Breast epithelium (tissue), 4 donors: ENCODE data around the gene FUT2. TPM values are rescaled to one million over a fixed set of nuclear protein-coding genes. Genes with fewer than 3 reads are reported as not detected.

Experiments used
- DNase-seq, 2 donors: peaks; one replicate each; pipeline ENCODE4 v3.0.0-alpha.2; 2019; ENCODE audit warnings: low spot score in 2 of 2
- H3K27ac ChIP-seq, 2 donors: fragments of 200-600 bp; sonication (generic) in 1 of 2; one replicate each; pipeline ENCODE4 v1.5.1; 2016 to 2019; ENCODE audit warnings: mild to moderate bottlenecking in 1 of 2
- H3K27me3 ChIP-seq, 2 donors: fragments of 200-600 bp; sonication (generic) in 1 of 2; one replicate each; pipeline versions ENCODE4 v1.5.1 to v1.6.0; 2017 to 2019; ENCODE audit warnings: control low read depth in 1 of 2, mild to moderate bottlenecking in 1 of 2
- H3K36me3 ChIP-seq: fragments of 200-600 bp; one replicate; pipeline ENCODE4 v1.5.1; 2019
- H3K4me1 ChIP-seq, 2 donors: fragments of 200-600 bp; sonication (generic); one replicate each; pipeline ENCODE4 v1.5.1; 2016 to 2019; ENCODE audit warnings: control low read depth in 1 of 2
- H3K4me3 ChIP-seq, 3 donors: fragments of 200-600 bp; sonication (generic); 1 replicate in 2 of 3; 2 replicates in 1 of 3; pipeline ENCODE4 v1.5.1; 2016 to 2019; ENCODE audit warnings: mild to moderate bottlenecking in 3 of 3, moderate library complexity in 2 of 3
- H3K9me3 ChIP-seq, 2 donors: fragments of 200-600 bp; sonication (generic) in 1 of 2; one replicate each; pipeline ENCODE4 v1.5.1; 2016 to 2019; ENCODE audit warnings: control low read depth in 1 of 2
- POLR2A ChIP-seq: fragments of 450-650 bp; IDR thresholded peaks from one replicate; pipeline ENCODE4 v1.6.1; 2016; ENCODE audit warnings: antibody characterized with exemption, mild to moderate bottlenecking, moderate library complexity
- POLR2AphosphoS5 ChIP-seq, 3 donors: sonication (generic); formaldehyde crosslinking; IDR thresholded peaks; one replicate each; pipeline ENCODE4 v1.6.1; 2017; ENCODE audit warnings: antibody characterized with exemption in 3 of 3
- intact Hi-C: fragments of 100-400 bp; cut with DNase I; formaldehyde crosslinking; loops from one replicate; pipeline ENCODE4 v1.15.1; 2023; ENCODE audit warnings: low total_unique reads
- total RNA-seq, 3 donors: library from RNA; depleted of rRNA; stranded (reverse); fragments of >200 nt; gene quantifications; one replicate each; pipeline ENCODE4 v1.1.0, GENCODE V29; 2016
- TF ChIP-seq, protein P1 (sequence below), 3 donors: fragments of 450-650 bp; IDR thresholded peaks; one replicate each; pipeline ENCODE4 v1.5.1; 2016 to 2017; ENCODE audit warnings: antibody characterized with exemption in 3 of 3, mild to moderate bottlenecking in 3 of 3, moderate library complexity in 3 of 3

Gene FUT2
- total RNA-seq, 3 donors from 2014 or later = 2.6 to 5.9 TPM; not detected in 1

DNA sequence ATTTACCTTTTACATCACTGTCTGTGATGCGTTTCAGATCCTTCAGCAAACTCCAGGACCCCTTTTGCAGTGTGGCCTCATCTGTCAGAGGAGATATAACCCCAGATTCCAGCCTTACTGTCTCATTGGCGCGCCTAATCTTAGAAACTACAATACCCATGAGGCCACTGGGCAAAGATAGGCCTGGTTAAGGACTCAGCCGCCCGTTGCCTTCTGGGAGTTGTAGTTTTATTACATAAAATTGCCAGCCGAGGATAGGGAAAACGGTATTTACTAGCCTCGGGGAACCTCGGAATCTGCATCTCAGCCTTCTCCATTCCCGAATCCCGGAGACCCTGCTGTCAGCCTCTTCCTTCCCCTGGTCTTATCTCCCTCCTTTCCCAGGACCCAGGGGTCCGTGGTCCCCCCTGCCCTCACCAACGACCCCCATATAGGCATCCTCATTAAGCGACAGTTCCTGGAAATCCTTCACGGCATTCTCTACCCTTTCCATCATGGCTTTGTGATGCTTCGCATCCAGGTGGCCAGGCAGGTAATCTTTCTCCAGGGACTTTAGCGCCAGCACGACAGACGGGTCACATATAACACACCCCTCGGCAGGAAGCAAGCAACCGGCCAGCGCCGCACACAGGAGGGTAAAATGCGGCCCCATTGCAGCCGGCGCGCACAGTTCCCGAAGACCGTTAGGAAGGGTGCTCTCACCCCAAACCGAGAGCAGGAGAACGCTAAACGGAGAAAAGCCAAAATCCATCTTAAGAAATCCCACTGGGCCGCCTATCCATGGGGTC lies 49.6 kb downstream of the FUT2 start:
- Histone ChIP-seq H3K27me3 (no peaks in the 10 kb centered on the region), H3K4me1 (no peaks in the 10 kb centered on the region), H3K27ac (no peak overlapping the region), H3K4me3 (no peak overlapping the region), H3K36me3 (no peaks in the 10 kb centered on the region), H3K9me3 (no peaks in the 10 kb centered on the region)
- TF ChIP-seq, protein P1, sequence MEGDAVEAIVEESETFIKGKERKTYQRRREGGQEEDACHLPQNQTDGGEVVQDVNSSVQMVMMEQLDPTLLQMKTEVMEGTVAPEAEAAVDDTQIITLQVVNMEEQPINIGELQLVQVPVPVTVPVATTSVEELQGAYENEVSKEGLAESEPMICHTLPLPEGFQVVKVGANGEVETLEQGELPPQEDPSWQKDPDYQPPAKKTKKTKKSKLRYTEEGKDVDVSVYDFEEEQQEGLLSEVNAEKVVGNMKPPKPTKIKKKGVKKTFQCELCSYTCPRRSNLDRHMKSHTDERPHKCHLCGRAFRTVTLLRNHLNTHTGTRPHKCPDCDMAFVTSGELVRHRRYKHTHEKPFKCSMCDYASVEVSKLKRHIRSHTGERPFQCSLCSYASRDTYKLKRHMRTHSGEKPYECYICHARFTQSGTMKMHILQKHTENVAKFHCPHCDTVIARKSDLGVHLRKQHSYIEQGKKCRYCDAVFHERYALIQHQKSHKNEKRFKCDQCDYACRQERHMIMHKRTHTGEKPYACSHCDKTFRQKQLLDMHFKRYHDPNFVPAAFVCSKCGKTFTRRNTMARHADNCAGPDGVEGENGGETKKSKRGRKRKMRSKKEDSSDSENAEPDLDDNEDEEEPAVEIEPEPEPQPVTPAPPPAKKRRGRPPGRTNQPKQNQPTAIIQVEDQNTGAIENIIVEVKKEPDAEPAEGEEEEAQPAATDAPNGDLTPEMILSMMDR (IDR thresholded peaks at IDR 0.05) = no peak
- TF ChIP-seq POLR2A = no peak
- TF ChIP-seq POLR2AphosphoS5 (IDR thresholded peaks at IDR 0.05) = peak in 1 of 3 donors; percentile 40
- intact Hi-C loops = no loop called here
- DNase-seq = no peak

DNA sequence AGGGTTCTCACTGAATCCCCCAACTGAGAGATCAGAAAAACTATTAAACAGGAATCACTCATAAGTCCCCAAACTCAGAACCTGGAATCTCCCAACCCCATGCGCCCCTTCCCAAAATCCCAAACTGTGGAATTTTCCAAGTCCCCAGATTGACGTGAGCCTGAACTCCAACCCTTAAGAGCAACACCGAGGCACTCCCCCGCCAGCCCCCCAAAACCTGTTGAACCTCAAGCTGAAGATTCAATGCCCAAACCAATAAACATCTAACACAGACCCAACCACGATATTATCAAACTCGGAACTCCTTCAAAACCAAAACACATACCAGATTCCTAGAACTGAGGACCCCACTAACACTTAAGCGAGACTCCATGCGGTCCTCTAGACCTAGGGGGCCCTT lies 50.3 kb downstream of the FUT2 start:
- intact Hi-C loops = no loop called here
- H3K4me3 ChIP-seq = no peak overlapping the region
- no peaks in the 10 kb centered on the region for H3K36me3 ChIP-seq
- H3K27ac ChIP-seq = peak overlapping the region in 1 of 2 donors; percentile 52
- TF ChIP-seq POLR2AphosphoS5 (IDR thresholded peaks at IDR 0.05) = no peak
- TF ChIP-seq, protein P1 (IDR thresholded peaks at IDR 0.05) = no peak
- no peak for TF ChIP-seq POLR2A
- no peaks in the 10 kb centered on the region for H3K9me3 ChIP-seq
- no peaks in the 10 kb centered on the region for H3K27me3 ChIP-seq
- no peak for DNase-seq
- H3K4me1 ChIP-seq = no peaks in the 10 kb centered on the region

DNA sequence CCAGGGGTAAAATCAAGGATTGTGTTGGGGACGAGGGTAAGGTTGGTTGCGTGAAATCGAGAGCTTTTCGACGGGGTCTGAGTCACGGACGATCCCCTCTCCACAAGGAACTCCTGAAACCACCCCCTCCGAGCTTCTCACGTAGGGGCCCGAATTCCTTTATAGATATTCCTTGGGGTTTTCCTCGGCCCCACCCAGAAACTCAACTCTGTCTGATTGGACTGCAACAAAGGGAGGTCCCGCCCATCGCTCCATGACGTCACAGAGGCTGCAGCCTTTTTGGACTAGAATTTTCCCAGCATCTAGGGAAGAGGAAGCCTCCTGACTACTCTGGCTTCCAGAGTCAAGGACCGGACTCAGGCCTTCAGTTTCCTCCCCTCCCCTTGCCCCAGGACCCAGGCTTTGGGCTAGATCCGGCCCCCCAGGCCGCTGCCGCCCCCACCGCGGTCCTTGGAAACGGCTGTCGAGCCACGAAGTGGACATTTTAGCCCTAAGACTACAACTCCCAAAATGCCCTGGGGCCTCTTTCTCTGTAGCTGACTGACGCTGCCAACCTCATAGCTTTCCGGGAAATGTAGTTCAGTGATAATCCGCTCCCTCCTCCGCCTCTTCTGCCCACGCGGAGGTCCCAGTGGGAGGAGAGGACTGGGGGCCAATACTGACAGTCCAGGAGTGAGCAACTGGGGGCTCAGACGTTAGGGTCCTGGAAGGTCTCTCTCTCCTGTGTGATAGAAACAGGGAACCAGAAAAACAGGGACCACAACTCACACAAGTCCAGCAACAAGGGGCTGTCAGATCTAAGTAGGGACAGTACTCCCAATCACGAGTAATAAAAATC lies 51.2 kb downstream of the FUT2 start, which contains the start of gene IZUMO1:
IZUMO1 (minus strand) TSS at position 172 of the 838 bp plus-strand sequence. CDS start 1,050 bp downstream, outside the sequence.
- Histone ChIP-seq H3K4me3 (peak within 1 kb of the TSS; percentile 33 to 57 (median 37)), H3K4me1 (no peaks in the 10 kb centered on the region), H3K27ac (peak within 1 kb of the TSS; percentile 52 to 75), H3K9me3 (no peaks in the 10 kb centered on the region), H3K27me3 (no peaks in the 10 kb centered on the region), H3K36me3 (no peaks in the 10 kb centered on the region)
- no peak for DNase-seq
- intact Hi-C loops = no loop called here
- TF ChIP-seq, protein P1 (IDR thresholded peaks at IDR 0.05) = no peak
- TF ChIP-seq POLR2AphosphoS5 (IDR thresholded peaks at IDR 0.05) = no peak
- no peak for TF ChIP-seq POLR2A

DNA sequence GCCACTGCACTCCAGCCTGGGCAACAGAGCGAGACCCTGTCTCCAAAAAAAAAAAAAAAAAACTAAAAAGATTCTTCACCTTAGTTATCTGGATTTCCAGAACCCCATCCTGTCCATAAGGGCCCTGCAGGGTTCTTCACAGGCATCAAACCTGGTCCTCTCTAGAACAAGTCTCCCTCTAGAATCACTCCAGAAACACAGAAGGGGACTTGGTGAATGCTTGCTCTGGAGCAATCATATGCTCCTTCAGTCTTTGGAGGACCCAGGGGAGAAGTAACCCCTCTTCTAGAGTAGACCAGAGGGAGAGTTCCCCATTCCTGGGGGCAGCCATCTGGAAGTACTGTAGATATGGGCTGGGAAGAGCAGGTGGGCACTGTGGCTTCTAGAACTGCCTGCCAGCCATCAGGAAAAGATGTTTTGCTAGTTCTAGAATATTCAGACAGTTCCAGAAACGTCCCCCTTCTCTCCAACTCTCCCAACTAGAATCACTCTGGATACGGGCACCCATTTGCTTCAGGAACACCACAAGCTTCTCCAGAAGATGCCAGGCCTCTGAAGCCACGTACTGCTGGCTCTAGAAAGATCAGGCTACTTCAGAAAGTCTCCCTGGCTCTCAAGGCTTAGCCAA lies 53.9 kb downstream of the FUT2 start:
- Histone ChIP-seq H3K27me3 (no peaks in the 10 kb centered on the region), H3K36me3 (no peaks in the 10 kb centered on the region), H3K4me1 (no peaks in the 10 kb centered on the region), H3K4me3 (no peak overlapping the region), H3K9me3 (no peaks in the 10 kb centered on the region), H3K27ac (no peak overlapping the region)
- DNase-seq = no peak
- intact Hi-C loops = no loop called here
- TF ChIP-seq, protein P1 (IDR thresholded peaks at IDR 0.05) = no peak
- TF ChIP-seq POLR2AphosphoS5 (IDR thresholded peaks at IDR 0.05) = no peak
- TF ChIP-seq POLR2A = no peak
